HFFc6 (cell line): ENCODE measurements around the gene CTNND1. TPM values are rescaled to one million over a fixed set of nuclear protein-coding genes. Genes with fewer than 3 reads are reported as not detected.
"Not testable (repeated sequence)": the region's sequence is repeated elsewhere in the genome, so short reads cannot be mapped to it uniquely, and the experiment has no call there.

Experiments used
- DNase-seq: peaks from one replicate; pipeline ENCODE4 v3.0.0-alpha.2; 2018
- H3K27ac Mint-ChIP-seq: 2 replicates; pipeline ENCODE4 v1.8.0; 2020; ENCODE audit warnings: mild to moderate bottlenecking, mixed read lengths
- H3K27me3 Mint-ChIP-seq: 2 replicates; pipeline ENCODE4 v1.8.0; 2021; ENCODE audit warnings: mild to moderate bottlenecking, moderate library complexity, mixed read lengths; ENCODE audit not compliant: insufficient read depth
- H3K36me3 Mint-ChIP-seq: 2 replicates; pipeline ENCODE4 v1.8.0; 2021; ENCODE audit warnings: low read depth, mixed read lengths
- H3K4me1 Mint-ChIP-seq: 2 replicates; pipeline ENCODE4 v1.8.0; 2020; ENCODE audit warnings: low read depth, mixed read lengths
- H3K4me3 Mint-ChIP-seq: 2 replicates; pipeline ENCODE4 v1.8.0; 2020; ENCODE audit warnings: mild to moderate bottlenecking, moderate library complexity, mixed read lengths
- H3K9me3 Mint-ChIP-seq: 2 replicates; pipeline ENCODE4 v1.8.0; 2020; ENCODE audit warnings: mild to moderate bottlenecking, mixed read lengths
- CTCF ChIP-seq: fragments of 200-600 bp; sonication (generic); IDR thresholded peaks from 2 replicates; pipeline ENCODE4 v1.5.0; 2021; ENCODE audit warnings: antibody characterized with exemption, mild to moderate bottlenecking
- total RNA-seq, 6 experiments: library from RNA; stranded (reverse); fragmentation: NEBNext Ultra II Directional; extraction: Animal tissue kit (Norgen Biotek cat#: 25700); gene quantifications; 2 replicates in 1 of 6; 3 replicates in 5 of 6; pipeline ENCODE4 v1.2.3, GENCODE V29; 2021

The CTNND1 gene
- total RNA-seq, 6 experiments from 2014 or later = 131 to 153 (median 147) TPM

- TF ChIP-seq CTCF = no peak
- H3K4me1 Mint-ChIP-seq = no peaks in the 10 kb centered on the region
- no peak overlapping the region for H3K4me3 Mint-ChIP-seq
- no peaks in the 10 kb centered on the region for H3K27me3 Mint-ChIP-seq
- H3K9me3 Mint-ChIP-seq = no peaks in the 10 kb centered on the region
- no peak overlapping the region for H3K27ac Mint-ChIP-seq
- no peak for DNase-seq
- peaks cover 39% of the 10 kb centered on the region for H3K36me3 Mint-ChIP-seq
Observed at GRCh38 chr11:57818812-57819211, 57.2 kb downstream of the CTNND1 start.

- no peaks in the 10 kb centered on the region for H3K4me1 Mint-ChIP-seq
- H3K27me3 Mint-ChIP-seq = no peaks in the 10 kb centered on the region; the same call in 1 of the 2 replicates
- peaks cover 39% of the 10 kb centered on the region for H3K36me3 Mint-ChIP-seq
- no peaks in the 10 kb centered on the region for H3K9me3 Mint-ChIP-seq
- no peak overlapping the region for H3K27ac Mint-ChIP-seq
- no peak overlapping the region for H3K4me3 Mint-ChIP-seq
- DNase-seq = no peak
- TF ChIP-seq CTCF = no peak
Observed at GRCh38 chr11:57819252-57819979, 57.8 kb downstream of the CTNND1 start.

- Mint-ChIP-seq H3K9me3 (no peaks in the 10 kb centered on the region), H3K36me3 (peaks cover 5% of the 10 kb centered on the region; the same call in 1 of the 2 replicates)
- no peak for DNase-seq
Observed at GRCh38 chr11:57823859-57824258, 62.3 kb downstream of the CTNND1 start.

GRCh38 chr11:57834852-57835251 lies 73.2 kb downstream of the CTNND1 start:
- TF ChIP-seq CTCF = no peak
- H3K4me1 Mint-ChIP-seq = peaks cover 5% of the 10 kb centered on the region; the same call in 1 of the 2 replicates
- peaks cover 11% of the 10 kb centered on the region for H3K27me3 Mint-ChIP-seq
- no peak for DNase-seq
- no peaks in the 10 kb centered on the region for H3K9me3 Mint-ChIP-seq
- no peak overlapping the region for H3K27ac Mint-ChIP-seq
- no peak overlapping the region for H3K4me3 Mint-ChIP-seq
- no peaks in the 10 kb centered on the region for H3K36me3 Mint-ChIP-seq

More at GRCh38 chr11:57823859-57824258, 62.3 kb downstream of the CTNND1 start:
- Mint-ChIP-seq H3K27ac (no peak overlapping the region), H3K4me3 (no peak overlapping the region), H3K27me3 (peaks cover 4% of the 10 kb centered on the region; the same call in 1 of the 2 replicates), H3K4me1 (no peaks in the 10 kb centered on the region)
- TF ChIP-seq CTCF = no peak

GRCh38 chr11:57838609-57839008 lies 77.0 kb downstream of the CTNND1 start:
- not testable (repeated sequence) for H3K36me3 Mint-ChIP-seq, H3K27ac Mint-ChIP-seq, H3K27me3 Mint-ChIP-seq, H3K4me1 Mint-ChIP-seq, H3K4me3 Mint-ChIP-seq, H3K9me3 Mint-ChIP-seq, DNase-seq

GRCh38 chr11:57842873-57843272 lies 81.3 kb downstream of the CTNND1 start:
- no peak overlapping the region for H3K4me3 Mint-ChIP-seq
- H3K27ac Mint-ChIP-seq = no peak overlapping the region
- H3K9me3 Mint-ChIP-seq = no peaks in the 10 kb centered on the region
- TF ChIP-seq CTCF = no peak
- H3K27me3 Mint-ChIP-seq = no peaks in the 10 kb centered on the region
- DNase-seq = no peak
- H3K36me3 Mint-ChIP-seq = no peaks in the 10 kb centered on the region
- H3K4me1 Mint-ChIP-seq = no peaks in the 10 kb centered on the region
